ENCODE results near the gene SLC35D2. TPM values are rescaled to one million over a fixed set of nuclear protein-coding genes. Genes with fewer than 3 reads are reported as not detected.
A peak's percentile ranks its signal among the peaks of the same experiment; 100 is the strongest.

SLC35D2 gene
- total RNA-seq, 1 experiment from 2014 or later, result 14.6 TPM

- Mint-ChIP-seq H3K4me1 (peaks cover 40% of the 10 kb centered on the region), H3K36me3 (peaks cover 9% of the 10 kb centered on the region), H3K9me3 (no peaks in the 10 kb centered on the region), H3K27me3 (ENCODE audit: low read depth) (no peaks in the 10 kb centered on the region; the same call in 1 of the 2 replicates), H3K27ac (0 out of 2 replicates have a peak overlapping the region, but pooled peaks have one; percentile 38), H3K4me3 (no peak overlapping the region)
- ATAC-seq, result no peak
- POLR2A ChIA-PET, result interaction anchor here (0.6 kb wide), 1 partner anchor 861 kb away, joined by 4 read pairs; no protein-coding TSS in a partner anchor
- CTCF ChIA-PET, result interaction anchor here (0.6 kb wide), 1 partner anchor 1149 kb away, joined by 3 read pairs; no protein-coding TSS in a partner anchor
- DNase-seq (ENCODE audit: low spot score), result no peak
- TF ChIP-seq ZNF138 (CRISPR knock-in tag; conservative IDR thresholded peaks at IDR 0.05), result no peak
Observed at GRCh38 chr9:96413302-96414221, 30.1 kb upstream of the SLC35D2 start.

GRCh38 chr9:96412174-96412913, 28.8 kb upstream of the SLC35D2 start:
- Mint-ChIP-seq H3K4me1 (peaks cover 48% of the 10 kb centered on the region), H3K27me3 (ENCODE audit: low read depth) (no peaks in the 10 kb centered on the region), H3K9me3 (no peaks in the 10 kb centered on the region), H3K36me3 (peaks cover 9% of the 10 kb centered on the region), H3K27ac (peak overlapping the region; percentile 65; the same call in 1 of the 2 replicates), H3K4me3 (peak overlapping the region; percentile 16; the same call in 1 of the 2 replicates)
- TF ChIP-seq MLX (CRISPR knock-in tag; IDR thresholded peaks at IDR 0.05) (no peak), SOX15 (CRISPR knock-in tag; IDR thresholded peaks at IDR 0.05) (no peak), CREB1 (CRISPR knock-in tag; IDR thresholded peaks at IDR 0.05) (no peak), E2F1 (CRISPR knock-in tag; IDR thresholded peaks at IDR 0.05) (no peak), ZNF121 (CRISPR knock-in tag; IDR thresholded peaks at IDR 0.05) (no peak), NFE2L1 (CRISPR knock-in tag; IDR thresholded peaks at IDR 0.05) (no peak), SMAD4 (CRISPR knock-in tag; IDR thresholded peaks at IDR 0.05) (no peak), AR (CRISPR knock-in tag; IDR thresholded peaks at IDR 0.05) (no peak), TEAD4 (CRISPR knock-in tag; IDR thresholded peaks at IDR 0.05) (no peak), ATF1 (CRISPR knock-in tag; IDR thresholded peaks at IDR 0.05) (no peak), GRHL2 (CRISPR knock-in tag; IDR thresholded peaks at IDR 0.05; ENCODE audit: insufficient replicate concordance, severe bottlenecking) (no peak), NR1H2 (CRISPR knock-in tag; IDR thresholded peaks at IDR 0.05) (no peak), ERG (CRISPR knock-in tag; IDR thresholded peaks at IDR 0.05) (no peak)
- CTCF ChIA-PET, result no interaction called here
- ATAC-seq (no peak), DNase-seq (ENCODE audit: low spot score) (no peak)
- POLR2A ChIA-PET, result no interaction called here
